NCI-H1694 treated with DMSO at 0.1 percent for 48 hours (cell line): ENCODE data around the gene FAM151B.
"Not testable (repeated sequence)": the region's sequence is repeated elsewhere in the genome, so short reads cannot be mapped to it uniquely, and the experiment has no call there.

Source experiments
- DNase-seq: peaks from one replicate; lab custom pipeline; 2025; lab: John Stamatoyannopoulos, UW

The FAM151B gene

DNA sequence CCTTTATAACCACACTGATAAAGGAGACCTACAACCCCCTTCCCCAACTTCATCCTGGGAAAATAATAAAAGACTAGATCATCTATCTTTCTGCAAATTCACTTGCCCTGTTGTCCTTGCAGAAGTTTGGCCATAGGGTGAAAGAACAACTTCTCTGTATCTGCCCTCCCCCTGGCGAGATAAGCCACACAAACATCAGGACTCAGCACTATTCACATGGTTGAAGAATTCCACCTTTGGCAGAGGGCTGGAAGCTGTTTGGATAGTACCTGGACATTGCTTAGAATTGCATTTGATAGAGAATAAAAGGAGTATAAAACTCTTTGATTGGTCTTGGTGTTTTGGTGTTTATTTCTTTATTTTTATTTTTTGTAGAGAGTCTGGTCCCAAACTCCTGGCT lies 16.9 kb downstream of the FAM151B start:
- DNase-seq, result no peak

DNA sequence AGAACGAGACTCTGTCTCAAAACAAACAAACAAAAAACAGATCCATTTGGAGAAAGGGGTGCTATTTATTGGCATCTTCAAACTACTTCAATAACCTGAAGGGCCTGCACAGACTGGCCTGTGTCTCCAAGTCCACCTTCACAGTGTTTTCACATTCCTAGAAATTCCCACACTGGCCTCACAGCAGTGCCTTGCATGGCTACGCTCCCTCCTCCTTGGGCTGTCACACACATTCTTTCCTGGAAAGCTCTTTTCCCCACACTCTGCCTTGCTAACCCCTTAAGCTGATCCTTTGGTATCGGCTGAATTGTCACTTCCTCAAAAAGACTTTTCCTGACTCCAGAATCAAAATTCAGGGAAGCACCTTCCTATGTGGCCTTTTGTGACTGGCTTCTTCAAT lies 19.8 kb downstream of the FAM151B start:
- no peak for DNase-seq

DNA sequence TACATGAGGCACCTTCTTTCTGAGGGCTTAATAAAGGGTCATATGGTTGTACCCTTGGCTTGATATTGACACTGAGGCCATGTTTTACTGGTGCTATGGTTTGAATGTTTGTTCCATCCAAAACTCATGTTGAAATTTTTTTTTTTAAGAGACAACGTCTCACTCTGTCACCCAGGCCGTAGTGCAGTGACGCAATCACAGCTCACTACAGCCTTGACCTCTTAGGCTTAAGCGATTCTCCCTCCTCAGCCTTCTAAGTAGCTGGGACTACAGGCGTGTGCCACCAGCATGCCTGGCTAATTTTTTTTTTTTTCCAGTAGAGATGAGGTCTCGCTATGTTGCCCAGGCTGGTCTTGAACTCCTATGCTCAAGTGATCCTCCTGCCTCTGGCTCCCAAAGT lies 20.9 kb downstream of the FAM151B start:
- DNase-seq, result no peak

DNA sequence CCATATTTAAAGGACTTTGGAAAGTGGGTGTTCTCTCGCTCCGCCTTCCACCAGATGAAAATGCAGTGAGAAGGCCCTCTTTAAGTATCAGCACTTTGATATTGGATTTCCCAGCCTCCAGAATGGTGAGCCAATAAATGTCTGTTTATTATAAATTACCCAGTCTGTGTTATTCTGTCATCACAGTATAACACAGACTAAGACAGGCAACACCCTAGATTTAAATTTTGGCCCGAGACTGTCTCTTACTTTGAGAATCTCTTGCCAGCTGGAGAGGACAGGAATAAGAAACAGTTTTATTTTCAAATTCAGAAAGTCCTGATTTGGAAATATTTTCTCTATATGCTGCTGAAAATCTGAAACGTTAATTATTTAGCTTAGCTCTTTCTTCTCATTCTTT lies 21.5 kb downstream of the FAM151B start:
- DNase-seq, result no peak

DNA sequence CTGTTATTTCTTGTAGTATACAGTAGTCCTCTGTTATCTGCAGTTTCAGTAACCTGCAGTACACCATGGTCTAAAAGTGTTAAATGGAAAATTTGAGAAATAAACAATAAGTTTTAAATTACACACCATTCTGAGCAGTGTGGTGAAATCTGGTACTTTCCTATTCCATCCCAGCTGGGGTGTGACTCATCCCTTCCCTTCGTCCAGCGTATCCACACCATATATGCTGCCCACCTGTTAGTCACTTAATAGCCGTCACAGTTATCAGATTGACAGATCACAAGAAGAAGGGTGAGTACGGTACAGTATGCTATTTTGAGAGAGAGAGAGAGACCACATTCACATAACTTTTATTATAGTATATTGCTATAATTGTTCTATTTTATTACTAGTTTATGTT lies 28.9 kb downstream of the FAM151B start:
- DNase-seq, result no peak

DNA sequence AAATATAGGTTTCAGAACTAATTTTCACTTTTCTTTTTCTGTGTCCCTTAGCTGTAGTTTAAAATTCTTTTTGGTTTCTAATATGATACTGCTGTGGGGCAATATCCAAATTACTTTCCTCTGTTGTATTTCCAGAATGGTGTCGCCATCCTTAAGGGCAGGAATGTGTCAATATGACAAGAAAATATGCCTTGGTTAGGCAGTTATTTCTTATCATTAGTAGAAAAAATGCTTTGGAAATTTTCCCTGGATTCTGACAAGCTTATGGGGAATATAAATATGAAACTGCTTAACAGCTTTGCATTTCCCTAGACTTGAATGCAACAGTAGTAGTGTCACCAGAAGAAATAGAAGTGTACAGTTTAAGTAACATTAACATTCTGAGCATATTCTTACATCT lies 52.8 kb downstream of the FAM151B start:
- DNase-seq, result no peak

DNA sequence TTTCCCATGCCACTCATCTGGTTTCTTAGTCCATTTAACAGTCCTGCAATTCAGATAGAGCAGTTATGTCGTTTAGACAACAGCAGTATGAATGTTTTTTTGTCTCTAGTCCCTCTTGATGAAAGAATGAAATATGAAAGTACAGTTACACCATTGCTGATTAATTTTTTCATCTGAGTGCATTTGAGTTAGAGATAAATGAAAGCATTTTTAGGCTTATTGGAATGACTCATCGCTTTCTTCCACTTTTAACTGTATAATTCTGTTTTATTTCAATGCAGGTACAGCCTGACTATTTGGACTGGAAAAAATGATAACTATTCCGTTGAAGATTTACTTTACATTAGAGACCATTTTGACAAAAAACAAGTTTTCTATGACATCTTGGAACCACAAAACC lies 53.5 kb downstream of the FAM151B start:
- DNase-seq, result no peak

DNA sequence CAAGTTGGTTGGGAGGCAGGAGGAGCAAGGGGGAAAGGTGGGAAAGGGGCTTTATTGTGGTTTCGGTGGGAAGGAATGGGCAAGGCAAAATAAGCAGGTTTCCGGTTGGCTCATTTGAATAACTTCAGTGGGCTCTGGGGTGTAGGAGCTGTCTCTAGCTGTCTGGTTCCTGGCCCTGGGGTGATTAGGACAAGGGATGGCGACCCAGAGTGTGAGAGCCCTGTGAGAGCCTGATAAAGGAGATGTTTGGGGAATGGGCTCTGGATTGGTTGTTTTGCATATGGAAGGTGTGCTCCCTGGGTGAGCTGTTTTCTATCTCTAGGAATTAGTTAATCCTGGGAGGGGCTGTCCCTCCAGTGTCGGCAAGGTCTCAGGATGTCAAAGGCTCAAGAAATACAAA lies 66.7 kb downstream of the FAM151B start:
- DNase-seq, result no peak

DNA sequence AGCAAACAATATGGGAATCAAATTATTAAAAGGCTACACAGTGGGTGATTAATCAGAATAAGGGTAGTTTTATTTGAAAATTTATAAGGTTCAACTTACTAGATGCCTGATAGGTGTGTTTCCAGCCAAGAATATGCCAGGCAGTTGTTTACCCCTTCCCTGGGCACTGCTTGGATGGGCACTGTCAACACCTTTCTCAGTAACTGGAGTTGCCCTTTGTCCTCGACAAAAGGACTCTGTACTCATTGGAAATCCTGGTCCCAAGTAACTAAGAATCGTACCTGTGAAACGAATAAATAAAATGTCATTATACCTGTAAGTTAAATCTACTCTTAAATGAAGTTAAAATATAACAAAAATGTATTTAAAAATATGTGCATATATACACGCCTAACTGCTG lies 67.2 kb downstream of the FAM151B start:
- no peak for DNase-seq

DNA sequence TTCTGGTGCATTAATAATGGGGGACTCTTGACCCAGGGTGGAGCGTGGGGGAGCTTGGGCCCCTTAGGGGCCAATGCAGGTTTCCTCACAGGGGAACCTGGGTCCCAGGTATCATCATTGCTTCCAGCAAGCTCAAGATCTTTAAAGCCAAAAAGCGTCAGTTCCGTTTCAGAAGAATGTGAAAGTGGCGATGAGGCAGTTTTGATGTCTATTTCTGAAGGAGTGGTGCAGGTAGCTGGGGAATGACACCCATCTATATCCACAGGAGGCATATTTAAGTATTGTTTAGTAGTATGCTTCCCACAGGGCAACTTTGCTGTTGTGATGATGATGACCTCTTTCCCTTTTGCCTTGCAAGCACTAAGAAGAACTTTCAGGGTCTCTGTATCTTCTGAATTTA lies 71.3 kb downstream of the FAM151B start:
- no peak for DNase-seq

DNA sequence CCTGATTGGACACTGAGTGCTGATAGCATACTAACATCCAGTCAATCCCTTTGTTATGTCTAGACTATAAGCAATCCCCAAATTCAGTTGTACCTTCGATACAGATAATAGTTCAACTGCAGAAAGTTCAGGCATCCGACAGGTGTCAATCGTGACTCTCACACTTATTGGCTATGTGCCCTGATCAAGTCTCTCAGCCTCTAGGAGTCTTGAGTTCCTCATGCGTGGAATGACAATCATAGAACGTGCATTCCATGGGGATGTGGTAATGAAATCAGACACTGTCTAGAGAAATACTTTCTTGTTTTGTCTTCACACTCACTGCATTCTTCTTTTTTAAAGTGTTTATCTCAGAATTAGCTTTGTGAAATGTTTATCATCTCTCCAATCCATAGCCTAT lies 77.4 kb downstream of the FAM151B start:
- no peak for DNase-seq

DNA sequence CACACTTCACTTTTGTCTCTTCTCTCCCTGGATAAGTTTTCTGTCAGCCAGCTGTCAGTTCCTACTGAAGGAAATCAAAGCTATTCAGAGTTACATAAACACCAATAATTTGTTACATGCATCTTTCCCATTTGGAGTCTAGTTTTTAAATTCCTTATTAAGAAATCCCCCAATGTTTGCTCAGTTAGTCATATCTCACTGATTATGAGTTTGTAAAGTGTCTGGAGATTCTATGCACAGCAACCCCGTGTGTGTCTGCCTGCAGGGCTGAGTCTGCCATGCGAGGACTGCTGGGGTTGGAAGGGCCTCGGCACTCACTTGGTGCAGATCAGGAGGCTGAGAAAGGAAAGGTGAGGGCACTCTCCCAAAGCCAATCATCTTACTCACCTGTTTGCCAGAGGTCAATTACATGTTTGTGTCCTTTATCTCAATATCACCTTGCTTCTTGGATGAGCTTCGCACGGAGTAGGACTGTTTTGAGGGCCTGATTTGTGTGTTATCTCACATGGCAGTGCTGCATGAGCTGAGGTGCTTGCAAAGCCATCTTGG lies 78.9 kb downstream of the FAM151B start:
- no peak for DNase-seq

DNA sequence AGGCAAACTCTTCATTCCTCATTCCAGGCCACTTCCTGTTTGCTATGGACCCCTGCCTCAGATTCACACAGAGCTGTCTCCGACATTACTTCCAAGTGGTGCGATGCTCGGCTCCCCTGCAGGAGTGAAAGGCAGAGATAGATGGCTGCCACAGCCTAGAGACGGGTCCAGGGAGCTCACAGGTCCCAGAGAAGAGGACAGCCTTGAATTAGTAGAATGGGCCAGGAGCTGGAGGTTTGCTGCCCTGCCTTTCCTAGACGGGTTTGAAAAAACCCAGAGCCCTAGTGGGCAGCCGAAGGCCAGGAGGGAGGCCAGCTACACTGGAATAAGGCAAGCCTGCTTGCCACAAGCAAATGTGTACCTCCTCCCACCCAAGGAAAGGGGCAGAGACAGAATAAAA lies 80.4 kb downstream of the FAM151B start:
- no peak for DNase-seq

DNA sequence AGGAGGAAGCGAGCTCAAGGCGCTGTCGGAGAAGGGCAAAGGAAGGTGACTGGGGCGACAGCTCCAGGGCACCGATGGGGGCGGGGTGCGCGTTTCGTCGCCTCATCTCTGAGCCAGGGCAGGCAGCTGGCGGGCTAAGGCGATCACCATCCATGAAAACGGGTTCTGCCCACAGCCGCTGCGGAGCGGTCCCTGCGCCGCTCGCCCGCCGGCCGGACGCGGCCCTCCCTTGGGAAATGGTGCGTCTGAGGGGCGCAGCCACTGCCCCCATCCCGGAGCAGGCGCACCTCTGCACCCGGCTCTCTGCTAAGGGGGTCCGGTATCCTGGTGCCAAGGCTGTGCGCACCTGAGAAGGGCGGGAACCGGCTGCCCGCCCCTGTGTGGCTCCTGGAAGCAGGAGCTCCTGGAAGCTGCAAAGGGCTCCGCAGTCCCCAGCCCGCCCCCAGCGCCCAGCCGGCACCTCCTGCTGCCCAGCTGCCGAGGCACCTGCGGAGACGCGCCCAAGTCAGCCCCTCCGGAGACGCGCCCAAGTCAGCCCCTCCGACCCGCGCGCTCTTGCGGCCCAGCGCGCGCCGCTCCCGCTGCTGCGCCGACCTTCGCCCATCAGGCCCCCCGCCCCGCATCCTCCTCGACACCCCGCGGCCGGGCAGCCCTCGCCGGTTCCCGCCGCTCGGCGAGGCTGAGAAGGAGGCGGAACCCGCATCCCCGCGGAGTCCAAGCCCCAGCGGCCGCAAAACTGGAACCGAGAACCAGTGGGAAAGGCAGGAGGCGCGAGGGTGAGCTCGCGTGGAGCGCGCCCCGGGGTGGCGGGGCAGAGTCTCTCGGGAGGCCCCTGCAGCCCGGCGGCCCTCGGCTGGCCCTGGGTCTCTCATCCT lies 81.4 kb downstream of the FAM151B start:
- no peak for DNase-seq

DNA sequence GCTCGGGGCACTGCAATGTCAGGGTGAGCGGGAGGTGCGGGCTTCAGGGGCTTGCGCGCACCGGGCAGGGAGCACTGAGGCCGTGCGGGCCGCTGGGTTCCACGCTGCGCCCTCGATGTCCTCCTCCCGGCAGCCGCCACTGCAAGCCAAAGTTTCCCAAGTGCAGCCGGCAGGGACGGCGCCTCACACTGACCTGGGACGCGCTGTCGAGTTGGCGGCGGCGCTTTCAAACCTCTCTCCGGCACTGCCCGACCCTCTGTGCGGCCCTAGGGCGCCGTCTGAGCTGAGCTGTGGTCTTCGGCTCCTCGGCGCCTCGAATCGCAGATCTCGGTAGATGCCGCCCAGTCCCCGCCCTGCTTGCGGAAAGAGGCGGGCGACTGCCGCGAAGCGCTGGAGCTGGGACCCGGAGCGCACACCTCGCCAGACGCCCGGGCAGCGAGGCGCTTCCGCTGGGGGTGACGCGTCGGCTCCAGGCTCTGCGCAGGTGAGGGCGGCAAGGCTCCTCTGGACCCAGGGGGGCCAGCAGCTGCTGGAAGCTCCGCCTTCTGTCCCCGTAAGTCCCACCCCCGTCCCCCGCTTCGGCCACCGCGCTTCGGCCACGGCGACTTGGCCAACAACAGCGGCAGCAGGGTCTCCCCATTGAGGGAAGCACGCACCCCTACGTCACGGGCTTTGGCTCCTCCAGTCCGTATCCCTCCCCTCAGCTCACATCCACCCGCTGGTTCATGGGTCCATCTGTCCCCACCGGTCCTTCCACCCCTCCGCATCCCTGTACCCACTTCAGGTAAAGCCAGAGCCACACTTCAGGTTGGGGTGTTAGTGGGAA lies 82.3 kb downstream of the FAM151B start, which contains the start of gene ANKRD34B:
ANKRD34B (minus strand) TSS at position 320 of the 826 bp plus-strand sequence. CDS start 10,261 bp downstream, outside the sequence.
- peak; percentile 9 for DNase-seq

DNA sequence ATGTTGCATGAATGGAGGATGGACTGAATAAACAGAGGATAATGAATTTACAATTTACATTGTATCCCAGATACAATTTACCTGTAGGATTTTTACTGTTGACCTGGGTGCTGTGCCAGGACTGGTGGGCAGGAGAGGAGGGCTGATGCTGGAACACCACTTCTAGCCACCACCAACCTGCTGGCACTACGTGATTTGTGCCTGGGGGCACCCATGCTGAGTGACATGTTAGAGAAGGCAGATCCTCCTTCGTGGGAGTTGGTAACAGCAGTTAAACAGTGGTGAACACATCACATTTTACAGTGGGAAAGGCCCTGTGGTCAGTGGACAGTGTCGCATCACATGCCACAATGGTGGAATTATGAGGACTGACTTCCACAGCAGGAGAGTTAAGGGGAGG lies 85.2 kb downstream of the FAM151B start:
- DNase-seq, result no peak

DNA sequence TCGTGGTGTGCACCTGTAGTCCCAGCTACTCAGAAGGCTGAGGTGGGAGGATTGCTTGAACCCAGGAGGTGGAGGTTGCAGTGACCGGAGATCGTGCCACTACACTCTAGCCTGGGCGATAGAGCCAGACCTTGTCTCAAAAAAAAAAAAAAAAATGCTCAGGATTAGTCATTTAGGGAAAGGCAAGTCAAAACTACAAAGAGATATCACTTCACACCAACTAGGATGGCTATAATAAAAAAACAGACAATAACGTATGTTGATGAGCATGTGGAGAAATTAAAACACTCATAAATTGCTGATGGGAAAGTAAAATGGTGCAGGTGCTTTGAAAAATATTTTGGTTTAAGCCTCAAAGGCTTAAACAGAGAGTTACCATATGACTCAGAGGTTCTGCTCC lies 88.5 kb downstream of the FAM151B start:
- DNase-seq, result no peak

DNA sequence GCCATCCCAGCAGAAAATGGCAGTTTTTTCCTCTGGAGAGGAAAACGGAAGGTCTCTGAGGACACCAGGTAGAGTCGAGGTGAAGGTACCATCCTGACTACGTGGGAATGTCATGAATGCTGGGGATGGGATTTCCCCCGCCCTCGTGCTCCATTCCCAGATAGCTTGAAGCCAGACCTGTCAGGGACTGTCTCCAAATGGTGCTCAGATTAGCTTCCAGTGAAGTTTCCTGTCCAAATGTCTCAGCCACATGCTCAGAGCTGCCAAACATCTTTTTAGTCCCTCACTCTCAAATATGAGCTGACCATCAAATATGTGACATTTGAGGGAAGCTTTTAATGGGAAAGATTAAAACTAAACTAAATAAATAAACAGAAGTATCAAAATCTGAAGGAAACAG lies 89.8 kb downstream of the FAM151B start:
- no peak for DNase-seq

DNA sequence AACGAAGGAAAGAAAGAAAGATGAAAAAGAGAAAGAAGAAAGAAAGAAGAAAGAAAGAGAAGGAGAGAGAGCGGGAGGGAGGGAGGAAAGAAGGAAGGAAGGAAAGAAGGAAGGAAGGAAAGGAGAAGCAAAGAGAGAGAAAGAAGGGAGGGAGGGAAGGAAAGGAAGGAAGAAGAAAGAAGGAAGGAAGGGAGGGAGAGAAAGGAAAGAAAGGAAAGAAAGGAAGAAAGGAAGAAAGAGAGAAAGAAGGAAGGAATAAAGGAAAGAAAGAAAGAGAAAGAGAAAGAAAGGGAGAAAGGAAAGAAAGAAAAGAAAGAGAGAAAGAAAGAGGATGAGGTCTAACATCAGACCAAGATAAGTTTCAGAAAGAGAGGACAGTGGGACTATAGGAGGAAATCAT lies 91.2 kb downstream of the FAM151B start:
- DNase-seq, result no peak

DNA sequence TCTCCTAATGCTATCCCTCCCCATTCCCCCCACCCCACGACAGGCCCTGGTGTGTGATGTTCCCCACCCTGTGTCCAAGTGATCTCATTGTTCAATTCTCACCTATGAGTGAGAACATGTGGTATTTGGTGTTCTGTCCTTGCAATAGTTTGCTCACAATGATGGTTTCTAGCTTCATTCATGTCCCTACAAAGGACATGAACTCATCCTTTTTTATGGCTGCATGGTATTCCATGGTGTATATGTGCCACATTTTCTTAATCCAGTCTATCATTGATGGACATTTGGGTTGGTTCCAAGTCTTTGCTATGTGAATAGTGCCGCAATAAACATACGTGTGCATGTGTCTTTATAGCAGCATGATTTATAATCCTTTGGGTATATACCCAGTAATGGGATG lies 92.4 kb downstream of the FAM151B start:
- DNase-seq, result not testable (repeated sequence)

DNA sequence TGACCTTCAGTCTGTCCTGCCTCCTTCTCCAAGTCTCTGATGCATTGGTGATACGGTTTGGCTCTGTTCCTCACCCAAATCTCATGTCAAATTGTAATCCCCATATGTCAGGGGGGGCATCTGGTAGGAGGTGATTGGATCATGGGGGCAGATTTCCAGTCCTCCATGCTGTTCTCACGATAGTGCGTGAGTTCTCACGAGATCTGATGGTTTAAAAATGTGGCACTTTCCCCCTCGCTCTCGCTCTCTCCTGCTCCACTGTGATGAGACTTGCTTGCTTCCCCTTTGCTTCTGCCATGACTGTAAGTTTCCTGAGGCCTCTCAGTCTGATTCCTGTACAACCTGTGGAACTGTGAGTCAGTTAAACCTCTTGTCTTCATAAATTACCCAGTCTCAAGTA lies 96.9 kb downstream of the FAM151B start:
- no peak for DNase-seq

DNA sequence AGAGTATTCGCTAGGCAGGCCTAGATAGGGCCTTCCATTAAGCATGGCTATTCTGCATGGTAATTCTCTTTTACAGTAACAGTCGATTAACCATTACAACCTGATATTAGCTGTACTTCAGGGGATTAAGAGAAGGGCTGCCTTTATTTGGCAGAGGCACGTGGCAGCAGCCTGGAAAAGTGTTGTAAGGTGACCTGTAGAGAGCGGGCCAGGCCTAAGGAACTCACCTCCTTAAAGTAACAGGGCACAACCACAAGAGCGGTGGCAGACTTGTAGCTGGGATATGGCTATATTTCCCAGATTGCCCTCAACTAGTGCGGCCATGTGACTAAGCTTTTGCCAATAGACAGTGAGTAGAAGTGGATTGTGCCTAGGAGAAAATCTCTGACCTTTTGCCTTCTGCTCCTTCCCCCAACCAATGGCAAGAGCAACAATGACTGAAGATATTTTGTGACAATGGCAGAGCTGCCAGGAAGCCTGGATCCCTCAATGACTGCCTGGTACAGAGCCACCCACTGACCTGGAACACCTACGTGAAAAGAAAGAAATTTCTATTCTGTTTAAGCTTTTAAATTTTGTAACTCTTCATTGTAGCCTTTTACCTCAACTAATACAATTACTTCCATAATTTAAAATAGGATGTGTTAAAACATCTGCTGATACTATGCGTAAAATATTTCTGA lies 101.1 kb downstream of the FAM151B start:
- DNase-seq, result no peak
